Measurements from ENCODE around the gene SHROOM3.

DNA sequence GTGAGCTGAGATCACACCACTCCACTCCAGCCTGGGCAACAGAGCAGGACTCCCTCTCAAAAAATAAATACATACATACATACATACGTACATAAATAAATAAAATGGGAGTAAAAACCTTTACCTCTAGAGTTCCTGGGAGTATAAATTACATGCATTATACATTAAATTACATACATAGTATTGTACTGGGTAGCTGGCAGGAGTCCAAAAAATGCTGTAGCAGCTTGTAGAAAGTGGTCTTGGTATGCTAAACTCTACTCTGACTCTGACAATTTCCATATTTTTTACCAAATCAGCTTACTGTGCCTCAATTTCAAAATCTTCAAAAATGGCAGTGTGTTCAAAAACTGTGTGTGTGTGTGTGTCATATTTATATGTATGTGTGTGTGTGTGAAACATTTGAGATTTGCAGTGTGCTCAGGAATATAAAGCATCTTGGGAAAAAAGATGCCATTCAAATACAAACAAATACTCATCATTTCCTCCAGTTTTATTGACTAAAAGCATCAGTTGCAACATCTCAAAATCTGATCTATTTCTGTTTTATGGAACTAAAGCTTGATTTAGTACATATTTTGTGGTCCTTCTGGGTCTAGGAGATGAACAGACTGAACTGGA, 171.7 kb downstream of the SHROOM3 start:
- TF ChIP-seq EP300 (IDR thresholded peaks at IDR 0.05): no peak
- TF ChIP-seq, protein P1, sequence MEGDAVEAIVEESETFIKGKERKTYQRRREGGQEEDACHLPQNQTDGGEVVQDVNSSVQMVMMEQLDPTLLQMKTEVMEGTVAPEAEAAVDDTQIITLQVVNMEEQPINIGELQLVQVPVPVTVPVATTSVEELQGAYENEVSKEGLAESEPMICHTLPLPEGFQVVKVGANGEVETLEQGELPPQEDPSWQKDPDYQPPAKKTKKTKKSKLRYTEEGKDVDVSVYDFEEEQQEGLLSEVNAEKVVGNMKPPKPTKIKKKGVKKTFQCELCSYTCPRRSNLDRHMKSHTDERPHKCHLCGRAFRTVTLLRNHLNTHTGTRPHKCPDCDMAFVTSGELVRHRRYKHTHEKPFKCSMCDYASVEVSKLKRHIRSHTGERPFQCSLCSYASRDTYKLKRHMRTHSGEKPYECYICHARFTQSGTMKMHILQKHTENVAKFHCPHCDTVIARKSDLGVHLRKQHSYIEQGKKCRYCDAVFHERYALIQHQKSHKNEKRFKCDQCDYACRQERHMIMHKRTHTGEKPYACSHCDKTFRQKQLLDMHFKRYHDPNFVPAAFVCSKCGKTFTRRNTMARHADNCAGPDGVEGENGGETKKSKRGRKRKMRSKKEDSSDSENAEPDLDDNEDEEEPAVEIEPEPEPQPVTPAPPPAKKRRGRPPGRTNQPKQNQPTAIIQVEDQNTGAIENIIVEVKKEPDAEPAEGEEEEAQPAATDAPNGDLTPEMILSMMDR (IDR thresholded peaks at IDR 0.05): no peak
- no peak for TF ChIP-seq POLR2A (IDR thresholded peaks at IDR 0.05)
- TF ChIP-seq POLR2AphosphoS5 (IDR thresholded peaks at IDR 0.05): no peak
